ENCODE measurements around the gene MIS12.

- TF ChIP-seq CTCF (IDR thresholded peaks at IDR 0.05) = no peak
- no peak for TF ChIP-seq EZH2 (IDR thresholded peaks at IDR 0.05; ENCODE audit: borderline replicate concordance, insufficient read depth, low read depth, low read length, poor library complexity, severe bottlenecking)
Measured at GRCh38 chr17:5472511-5472910, 13.9 kb upstream of the MIS12 start.

Data from B cell (primary cell).